ENCODE results near the gene MAP2K1.

The MAP2K1 gene

GRCh38 chr15:66505818-66506217 is 119.1 kb downstream of the MAP2K1 start:
- DNase-seq: no peak

- DNase-seq: no peak
Measured at GRCh38 chr15:66508293-66508883, 121.7 kb downstream of the MAP2K1 start.

GRCh38 chr15:66514586-66514985 is 127.9 kb downstream of the MAP2K1 start:
- DNase-seq: no peak

GRCh38 chr15:66515901-66516322 is 129.2 kb downstream of the MAP2K1 start:
- DNase-seq: no peak

- no peak for DNase-seq
Measured at GRCh38 chr15:66523926-66524325, 137.2 kb downstream of the MAP2K1 start.

GRCh38 chr15:66524838-66525237 is 138.1 kb downstream of the MAP2K1 start:
- DNase-seq: no peak

- no peak for DNase-seq
Measured at GRCh38 chr15:66535056-66535455, 148.3 kb downstream of the MAP2K1 start.

All from NCI-H2171 treated with DMSO at 0.1 percent for 48 hours (cell line).